ENCODE measurements around the gene SBF2. TPM values are rescaled to one million over a fixed set of nuclear protein-coding genes. Genes with fewer than 3 reads are reported as not detected.

SBF2 gene
- total and polyA plus RNA-seq, 2 donors (not counting 1 experiment from before 2014, with no cell fraction given), result 5.6 to 17.7 TPM

GRCh38 chr11:10308201-10308954 lies 14.4 kb upstream of the SBF2 start:
- intact Hi-C loops (cut with micrococcal nuclease), result loop anchor here (1.0 to 10.0 kb wide), 9 partner anchors 9 to 994 kb away; partner anchors contain the start of genes AMPD3, RNF141, SBF2 and TMEM41B
- ATAC-seq (ENCODE audit: low read depth), result no peak
- H4K20me1 ChIP-seq (ENCODE audit: control insufficient read depth, insufficient read depth, low read length, poor library complexity, severe bottlenecking), result no peaks in the 10 kb centered on the region
- no peaks in the 10 kb centered on the region for H3K36me3 ChIP-seq (replicated peaks in 1 of 2; ENCODE audit: control extremely low read depth in 1 of 2, control insufficient read depth in 1 of 2, extremely low read depth in 1 of 2, insufficient read depth in 2 of 2, low read length in 1 of 2)
- Mint-ChIP-seq H3K9me3 (ENCODE audit: insufficient read depth) (no peaks in the 10 kb centered on the region), H3K27me3 (peaks cover 20% of the 10 kb centered on the region), H3K4me3 (peak overlapping the region; percentile 98), H3K27ac (peak overlapping the region; percentile 85), H3K4me1 (peaks cover 46% of the 10 kb centered on the region)
- H3K4me3 ChIP-seq (ENCODE audit: control extremely low read depth in 1 of 5, extremely low read depth in 1 of 5, insufficient read depth in 1 of 5, low read depth in 2 of 5, low read length in 4 of 5), result peak overlapping the region; percentile 26 to 92 (median 55)
- peak overlapping the region; percentile 65 for H2AFZ ChIP-seq (ENCODE audit: insufficient read depth, low read depth, low read length, poor library complexity, severe bottlenecking)
- no peaks in the 10 kb centered on the region for H3K79me2 ChIP-seq (ENCODE audit: control insufficient read depth, insufficient read depth, low read length)
- H3K4me2 ChIP-seq (replicated peaks; ENCODE audit: low read depth, low read length, poor library complexity, severe bottlenecking), result peak overlapping the region; percentile 98
- peaks cover 41 to 52% of the 10 kb centered on the region in 2 donors for H3K4me1 ChIP-seq (ENCODE audit: control insufficient read depth in 2 of 2, insufficient read depth in 2 of 2, low read length in 2 of 2)
- TF ChIP-seq CTCF (IDR thresholded peaks at IDR 0.05) (no peak), EZH2 (IDR thresholded peaks at IDR 0.05; ENCODE audit: borderline replicate concordance, insufficient read depth, low read depth, low read length, poor library complexity, severe bottlenecking) (no peak)
- no peak for DNase-seq
- CTCF ChIA-PET, result interaction anchor here (0.6 to 10.2 kb wide), 28 partner anchors 7 to 707 kb away, joined by 3 to 187 read pairs (median 4); partner anchors contain the start of gene SBF2
- H3K27ac ChIP-seq (ENCODE audit: low read length in 2 of 2), result no peak overlapping the region
- WGBS (ENCODE audit: insufficient coverage), result 15% methylated on average over 12 of the region's 16 CpGs
- POLR2A ChIA-PET, result interaction anchor here (0.5 to 1.5 kb wide), 2 partner anchors 15 to 549 kb away, joined by 8 read pairs; no protein-coding TSS in a partner anchor
- peaks cover 0 to 16% (median 4%) of the 10 kb centered on the region in 3 donors for H3K9me3 ChIP-seq (ENCODE audit: control extremely low read depth in 1 of 3, control insufficient read depth in 2 of 3, insufficient read depth in 1 of 3, low read length in 2 of 3)
- peaks cover 0 to 34% (median 12%) of the 10 kb centered on the region in 4 experiments for H3K27me3 ChIP-seq (replicated peaks in 1 of 4; ENCODE audit: control extremely low read depth in 1 of 4, control insufficient read depth in 3 of 4, insufficient read depth in 4 of 4, low read length in 3 of 4)
- H3K9ac ChIP-seq (ENCODE audit: low read length), result peak overlapping the region; percentile 82

Data from B cell (primary cell).